ENCODE results near the gene ZCCHC2. TPM values are rescaled to one million over a fixed set of nuclear protein-coding genes. Genes with fewer than 3 reads are reported as not detected.

The ZCCHC2 gene
- total and polyA plus RNA-seq, 2 of the 13 experiments (the other 11 are each of a cell fraction or from before 2014, with no cell fraction given), result 62.5 to 76.1 TPM

GRCh38 chr18:62522504-62523254 lies at the start of gene ZCCHC2 (continued):
- TF ChIP-seq ZNF274 (CRISPR knock-in tag; IDR thresholded peaks at IDR 0.05), result peak; percentile 95
- TF ChIP-seq RXRB (CRISPR knock-in tag; IDR thresholded peaks at IDR 0.05; ENCODE audit: borderline replicate concordance), result peak; percentile 71; the same call in 1 of the 2 replicates
- TF ChIP-seq, protein P1, sequence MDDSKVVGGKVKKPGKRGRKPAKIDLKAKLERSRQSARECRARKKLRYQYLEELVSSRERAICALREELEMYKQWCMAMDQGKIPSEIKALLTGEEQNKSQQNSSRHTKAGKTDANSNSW (CRISPR knock-in tag; IDR thresholded peaks at IDR 0.05; ENCODE audit: borderline replicate concordance), result peak; percentile 93; the same call in 1 of the 2 replicates
- no peak for TF ChIP-seq PTBP1 (IDR thresholded peaks at IDR 0.05; ENCODE audit: low read depth, low read length, poor library complexity, severe bottlenecking)
- peak; percentile 93; the same call in 1 of the 2 replicates for TF ChIP-seq KLF12 (CRISPR knock-in tag; IDR thresholded peaks at IDR 0.05; ENCODE audit: borderline replicate concordance)
- TF ChIP-seq PPARG (CRISPR knock-in tag; conservative IDR thresholded peaks at IDR 0.05), result 0 out of 2 replicates have a peak, but pooled peaks have one; percentile 16
- TF ChIP-seq ZNF552 (CRISPR knock-in tag; IDR thresholded peaks at IDR 0.05; ENCODE audit: borderline replicate concordance), result peak; percentile 78; the same call in 1 of the 2 replicates
- peak; percentile 83 for TF ChIP-seq AKAP8 (CRISPR knock-in tag; IDR thresholded peaks at IDR 0.05)
- peak; percentile 84 for TF ChIP-seq MAZ (IDR thresholded peaks at IDR 0.05; ENCODE audit: borderline replicate concordance, low read depth, low read length)
- peak; percentile 93 for TF ChIP-seq MAZ (CRISPR knock-in tag; IDR thresholded peaks at IDR 0.05; ENCODE audit: low read depth)
- TF ChIP-seq ZNF441 (CRISPR knock-in tag; IDR thresholded peaks at IDR 0.05; ENCODE audit: borderline replicate concordance), result peak; percentile 83; the same call in 1 of the 2 replicates
- TF ChIP-seq HES4 (CRISPR knock-in tag; IDR thresholded peaks at IDR 0.05; ENCODE audit: borderline replicate concordance), result peak; percentile 92
- TF ChIP-seq, protein P2, sequence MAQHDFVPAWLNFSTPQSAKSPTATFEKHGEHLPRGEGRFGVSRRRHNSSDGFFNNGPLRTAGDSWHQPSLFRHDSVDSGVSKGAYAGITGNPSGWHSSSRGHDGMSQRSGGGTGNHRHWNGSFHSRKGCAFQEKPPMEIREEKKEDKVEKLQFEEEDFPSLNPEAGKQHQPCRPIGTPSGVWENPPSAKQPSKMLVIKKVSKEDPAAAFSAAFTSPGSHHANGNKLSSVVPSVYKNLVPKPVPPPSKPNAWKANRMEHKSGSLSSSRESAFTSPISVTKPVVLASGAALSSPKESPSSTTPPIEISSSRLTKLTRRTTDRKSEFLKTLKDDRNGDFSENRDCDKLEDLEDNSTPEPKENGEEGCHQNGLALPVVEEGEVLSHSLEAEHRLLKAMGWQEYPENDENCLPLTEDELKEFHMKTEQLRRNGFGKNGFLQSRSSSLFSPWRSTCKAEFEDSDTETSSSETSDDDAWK (CRISPR knock-in tag; IDR thresholded peaks at IDR 0.05), result no peak
- TF ChIP-seq KAT7 (CRISPR knock-in tag; IDR thresholded peaks at IDR 0.05; ENCODE audit: borderline replicate concordance), result peak; percentile 98; the same call in 1 of the 2 replicates
- TF ChIP-seq RARG (CRISPR knock-in tag; IDR thresholded peaks at IDR 0.05; ENCODE audit: low read depth), result no peak; the same call in 1 of the 2 replicates
- TF ChIP-seq ZBTB7A (CRISPR knock-in tag; IDR thresholded peaks at IDR 0.05), result no peak; the same call in 1 of the 2 replicates
- TF ChIP-seq, protein P3, sequence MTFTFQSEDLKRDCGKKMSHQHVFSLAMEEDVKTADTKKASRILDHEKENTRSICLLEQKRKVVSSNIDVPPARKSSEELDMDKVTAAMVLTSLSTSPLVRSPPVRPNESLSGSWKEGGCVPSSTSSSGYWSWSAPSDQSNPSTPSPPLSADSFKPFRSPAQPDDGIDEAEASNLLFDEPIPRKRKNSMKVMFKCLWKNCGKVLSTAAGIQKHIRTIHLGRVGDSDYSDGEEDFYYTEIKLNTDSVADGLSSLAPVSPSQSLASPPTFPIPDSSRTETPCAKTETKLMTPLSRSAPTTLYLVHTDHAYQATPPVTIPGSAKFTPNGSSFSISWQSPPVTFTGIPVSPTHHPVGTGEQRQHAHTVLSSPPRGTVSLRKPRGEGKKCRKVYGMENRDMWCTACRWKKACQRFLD (CRISPR knock-in tag; IDR thresholded peaks at IDR 0.05; ENCODE audit: borderline replicate concordance), result peak; percentile 90; the same call in 1 of the 2 replicates
- 0 out of 2 replicates have a peak, but pooled peaks have one; percentile 43 for TF ChIP-seq RCOR2 (CRISPR knock-in tag; IDR thresholded peaks at IDR 0.05)
- TF ChIP-seq TCF7L2 (IDR thresholded peaks at IDR 0.05; ENCODE audit: low read depth, low read length), result no peak
- no peak for TF ChIP-seq DBP (CRISPR knock-in tag; IDR thresholded peaks at IDR 0.05; ENCODE audit: not compliant biosample characterization)
- TF ChIP-seq, protein P4, sequence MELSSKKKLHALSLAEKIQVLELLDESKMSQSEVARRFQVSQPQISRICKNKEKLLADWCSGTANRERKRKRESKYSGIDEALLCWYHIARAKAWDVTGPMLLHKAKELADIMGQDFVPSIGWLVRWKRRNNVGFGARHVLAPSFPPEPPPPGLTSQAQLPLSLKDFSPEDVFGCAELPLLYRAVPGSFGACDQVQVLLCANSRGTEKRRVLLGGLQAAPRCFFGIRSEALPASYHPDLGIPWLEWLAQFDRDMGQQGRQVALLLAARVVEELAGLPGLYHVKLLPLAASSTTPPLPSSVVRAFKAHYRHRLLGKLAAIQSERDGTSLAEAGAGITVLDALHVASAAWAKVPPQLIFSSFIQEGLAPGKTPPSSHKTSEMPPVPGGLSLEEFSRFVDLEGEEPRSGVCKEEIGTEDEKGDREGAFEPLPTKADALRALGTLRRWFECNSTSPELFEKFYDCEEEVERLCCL (CRISPR knock-in tag; IDR thresholded peaks at IDR 0.05; ENCODE audit: borderline replicate concordance), result peak; percentile 60; the same call in 1 of the 2 replicates
- peak; percentile 80; the same call in 1 of the 2 replicates for TF ChIP-seq ZNF138 (CRISPR knock-in tag; IDR thresholded peaks at IDR 0.05; ENCODE audit: low read depth)
